Stimulated activated CD8-positive, alpha-beta memory T cell treated with anti-CD3 and anti-CD28 coated beads, Interleukin-4, amount 100 ng/mL, for 24 hours (primary cell): ENCODE results near the gene STARD9.
"Not testable (repeated sequence)": the region's sequence is repeated elsewhere in the genome, so short reads cannot be mapped to it uniquely, and the experiment has no call there.

Source experiments
- DNase-seq: peaks from one replicate; pipeline ENCODE4 v3.0.0-alpha.2; 2020; ENCODE audit warnings: low read depth

The STARD9 gene

GRCh38 chr15:42729409-42729808 lies 154.0 kb downstream of the STARD9 start:
- DNase-seq: no peak

GRCh38 chr15:42730135-42730534 lies 154.7 kb downstream of the STARD9 start:
- no peak for DNase-seq

- no peak for DNase-seq
Measured at GRCh38 chr15:42730536-42730935, 155.1 kb downstream of the STARD9 start.

- DNase-seq: no peak
Measured at GRCh38 chr15:42731461-42731860, 156.1 kb downstream of the STARD9 start.

GRCh38 chr15:42732095-42732827 lies 156.9 kb downstream of the STARD9 start:
- DNase-seq: no peak

GRCh38 chr15:42733027-42733426 lies 157.6 kb downstream of the STARD9 start:
- DNase-seq: no peak

GRCh38 chr15:42734076-42734672 lies 158.8 kb downstream of the STARD9 start:
- no peak for DNase-seq

- DNase-seq: no peak
Measured at GRCh38 chr15:42735382-42736165, 160.2 kb downstream of the STARD9 start.

GRCh38 chr15:42736178-42736792 lies 160.9 kb downstream of the STARD9 start:
- DNase-seq: no peak

GRCh38 chr15:42736793-42737528 lies 161.6 kb downstream of the STARD9 start, which contains the start of gene CDAN1:
CDAN1 (minus strand) TSS chr15:42737128; CDS start chr15:42737102, 26 bp downstream.
- peak; percentile 92 for DNase-seq

- no peak for DNase-seq
Measured at GRCh38 chr15:42737529-42738328, 162.3 kb downstream of the STARD9 start.

- no peak for DNase-seq
Measured at GRCh38 chr15:42741710-42742109, 166.3 kb downstream of the STARD9 start.

GRCh38 chr15:42742149-42742548 lies 166.7 kb downstream of the STARD9 start:
- no peak for DNase-seq

GRCh38 chr15:42744195-42744594 lies 168.8 kb downstream of the STARD9 start:
- no peak for DNase-seq

GRCh38 chr15:42749266-42749665 lies 173.9 kb downstream of the STARD9 start:
- no peak for DNase-seq

- no peak for DNase-seq
Measured at GRCh38 chr15:42750306-42750705, 174.9 kb downstream of the STARD9 start.

GRCh38 chr15:42759093-42759492 lies 183.7 kb downstream of the STARD9 start:
- DNase-seq: no peak

GRCh38 chr15:42760759-42761158 lies 185.4 kb downstream of the STARD9 start:
- DNase-seq: no peak

- DNase-seq: not testable (repeated sequence)
Measured at GRCh38 chr15:42761813-42762212, 186.4 kb downstream of the STARD9 start.

GRCh38 chr15:42764154-42764731 lies 188.8 kb downstream of the STARD9 start:
- DNase-seq: not testable (repeated sequence)
